ENCODE measurements around the gene DLK1. TPM values are rescaled to one million over a fixed set of nuclear protein-coding genes. Genes with fewer than 3 reads are reported as not detected.

Gene DLK1
- total RNA-seq, 1 donor from 2014 or later: not detected

GRCh38 chr14:100762901-100763300, 36.2 kb downstream of the DLK1 start:
- DNase-seq: no peak

GRCh38 chr14:100764471-100765115, 37.9 kb downstream of the DLK1 start:
- no peak for DNase-seq

GRCh38 chr14:100765296-100765695, 38.6 kb downstream of the DLK1 start:
- DNase-seq: no peak

GRCh38 chr14:100765991-100766390, 39.3 kb downstream of the DLK1 start:
- no peak for DNase-seq

- no peak for DNase-seq
Observed at GRCh38 chr14:100767003-100767787, 40.5 kb downstream of the DLK1 start.

GRCh38 chr14:100767788-100768536, 41.3 kb downstream of the DLK1 start:
- no peak for DNase-seq

GRCh38 chr14:100769035-100769939, 42.6 kb downstream of the DLK1 start:
- DNase-seq: no peak

- no peak for DNase-seq
Observed at GRCh38 chr14:100770046-100770445, 43.4 kb downstream of the DLK1 start.

GRCh38 chr14:100770605-100771120, 44.0 kb downstream of the DLK1 start:
- no peak for DNase-seq

GRCh38 chr14:100771121-100771800, 44.6 kb downstream of the DLK1 start:
- no peak for DNase-seq

- DNase-seq: no peak
Observed at GRCh38 chr14:100772607-100773165, 46.0 kb downstream of the DLK1 start.

- DNase-seq: no peak
Observed at GRCh38 chr14:100773331-100774163, 46.9 kb downstream of the DLK1 start.

- no peak for DNase-seq
Observed at GRCh38 chr14:100774164-100774537, 47.5 kb downstream of the DLK1 start.

GRCh38 chr14:100775351-100775830, 48.7 kb downstream of the DLK1 start:
- no peak for DNase-seq

GRCh38 chr14:100775831-100776591, 49.3 kb downstream of the DLK1 start:
- DNase-seq: no peak

- DNase-seq: no peak
Observed at GRCh38 chr14:100776681-100777365, 50.1 kb downstream of the DLK1 start.

- DNase-seq: no peak
Observed at GRCh38 chr14:100777366-100777817, 50.7 kb downstream of the DLK1 start.

- DNase-seq: no peak
Observed at GRCh38 chr14:100777818-100778525, 51.3 kb downstream of the DLK1 start.

All from dermis blood vessel endothelial cell (primary cell).